ENCODE data around the gene RAD51B.
"Not testable (repeated sequence)": the region's sequence is repeated elsewhere in the genome, so short reads cannot be mapped to it uniquely, and the experiment has no call there.

The RAD51B gene

DNA sequence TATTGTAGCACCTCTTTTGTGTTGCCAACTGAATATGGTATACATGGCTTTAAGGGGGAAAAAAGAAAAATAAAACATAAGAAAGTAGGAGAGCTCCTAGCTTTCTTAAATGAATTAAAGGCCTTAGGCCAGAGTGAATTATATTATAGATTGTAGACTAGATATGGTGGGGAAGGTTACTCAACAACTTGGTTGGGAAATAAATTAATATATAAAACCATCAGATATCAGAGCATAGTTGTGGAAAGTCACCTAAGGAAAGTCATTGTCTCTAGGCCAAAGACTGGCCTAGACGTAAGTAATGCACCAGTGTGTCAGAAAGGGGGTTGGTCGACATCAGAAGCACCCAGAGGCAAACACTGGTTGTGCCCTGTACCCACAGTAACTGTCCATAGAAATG is 391.8 kb downstream of the RAD51B start:
- DNase-seq (ENCODE audit: low read depth), result peak; percentile 57
- Histone ChIP-seq H3K4me1 (ENCODE audit: control insufficient read depth, insufficient read depth, low read length) (peaks cover 48% of the 10 kb centered on the region), H3K9ac (ENCODE audit: low read length) (peak overlapping the region; percentile 47), H3K4me3 (ENCODE audit: low read length) (no peak overlapping the region), H3K9me3 (ENCODE audit: control insufficient read depth, low read length) (no peaks in the 10 kb centered on the region), H3K36me3 (ENCODE audit: control insufficient read depth, insufficient read depth, low read length, severe bottlenecking) (no peaks in the 10 kb centered on the region), H3K27me3 (replicated peaks; ENCODE audit: control insufficient read depth, insufficient read depth, low read length) (no peaks in the 10 kb centered on the region)

DNA sequence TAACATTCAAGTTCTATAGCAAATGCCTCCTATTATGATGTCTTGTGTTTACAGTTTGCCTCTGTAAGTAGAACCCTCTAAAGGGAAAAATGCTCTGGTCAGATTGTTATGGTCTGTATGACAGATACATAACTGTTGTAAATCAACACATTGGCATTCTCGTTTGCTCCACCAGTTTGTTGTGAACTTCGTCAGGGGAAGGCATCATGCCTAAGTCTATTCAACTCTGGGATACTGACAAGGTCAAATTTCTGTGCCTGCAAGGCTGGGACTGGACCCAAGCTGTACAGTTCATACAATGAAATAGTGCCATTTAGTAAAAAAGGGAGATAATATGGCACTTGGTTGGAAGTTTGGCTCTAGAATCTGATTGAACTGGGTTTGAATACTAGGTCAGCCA is 392.3 kb downstream of the RAD51B start:
- DNase-seq (ENCODE audit: low read depth), result no peak
- peaks cover 48% of the 10 kb centered on the region for H3K4me1 ChIP-seq (ENCODE audit: control insufficient read depth, insufficient read depth, low read length)
- H3K27me3 ChIP-seq (replicated peaks; ENCODE audit: control insufficient read depth, insufficient read depth, low read length), result no peaks in the 10 kb centered on the region
- H3K9me3 ChIP-seq (ENCODE audit: control insufficient read depth, low read length), result no peaks in the 10 kb centered on the region
- H3K36me3 ChIP-seq (ENCODE audit: control insufficient read depth, insufficient read depth, low read length, severe bottlenecking), result no peaks in the 10 kb centered on the region
- H3K4me3 ChIP-seq (ENCODE audit: low read length), result no peak overlapping the region
- H3K9ac ChIP-seq (ENCODE audit: low read length), result no peak overlapping the region

DNA sequence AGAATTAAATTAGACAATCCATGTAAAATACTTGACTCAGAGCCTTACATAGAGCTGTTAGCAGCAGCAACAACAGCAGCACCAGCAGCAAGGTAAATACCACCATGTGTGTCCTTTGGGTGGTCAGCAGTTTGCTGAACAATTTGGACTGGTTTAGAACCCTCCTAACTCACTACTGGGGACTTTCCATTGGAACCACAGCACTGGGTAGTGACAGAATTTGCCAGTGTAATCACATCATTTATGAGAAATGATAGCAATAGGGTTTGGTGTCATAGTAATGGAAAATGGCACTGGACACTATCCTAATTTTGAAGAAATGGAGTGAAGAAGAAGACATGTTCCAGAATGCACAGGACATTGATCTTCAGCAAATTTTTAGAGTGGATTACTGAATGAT is 392.8 kb downstream of the RAD51B start:
- peaks cover 46% of the 10 kb centered on the region for H3K4me1 ChIP-seq (ENCODE audit: control insufficient read depth, insufficient read depth, low read length)
- no peak overlapping the region for H3K4me3 ChIP-seq (ENCODE audit: low read length)
- H3K9ac ChIP-seq (ENCODE audit: low read length), result no peak overlapping the region
- H3K36me3 ChIP-seq (ENCODE audit: control insufficient read depth, insufficient read depth, low read length, severe bottlenecking), result no peaks in the 10 kb centered on the region
- H3K27me3 ChIP-seq (replicated peaks; ENCODE audit: control insufficient read depth, insufficient read depth, low read length), result no peaks in the 10 kb centered on the region
- no peaks in the 10 kb centered on the region for H3K9me3 ChIP-seq (ENCODE audit: control insufficient read depth, low read length)
- no peak for DNase-seq (ENCODE audit: low read depth)

DNA sequence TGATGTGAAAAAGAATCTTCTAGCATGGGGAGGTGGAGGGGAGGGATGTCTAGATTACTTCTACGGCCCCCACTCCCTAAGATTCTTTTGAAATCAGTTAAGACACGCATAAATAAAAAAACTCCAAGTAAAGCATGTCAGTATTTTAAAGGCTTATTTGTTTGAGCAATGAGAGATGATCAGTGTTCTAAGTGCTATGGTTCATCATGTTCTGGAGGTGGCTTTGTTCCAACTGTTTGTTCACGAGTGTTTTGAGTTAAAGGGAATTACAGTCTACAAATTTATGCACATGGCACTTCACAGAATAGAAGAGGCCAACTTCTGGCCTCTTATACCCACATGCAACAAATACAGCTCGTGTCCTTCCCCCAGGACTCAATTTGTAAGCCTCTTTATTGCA is 394.9 kb downstream of the RAD51B start:
- Histone ChIP-seq H3K9ac (ENCODE audit: low read length) (no peak overlapping the region), H3K9me3 (ENCODE audit: control insufficient read depth, low read length) (no peaks in the 10 kb centered on the region), H3K4me3 (ENCODE audit: low read length) (no peak overlapping the region), H3K36me3 (ENCODE audit: control insufficient read depth, insufficient read depth, low read length, severe bottlenecking) (no peaks in the 10 kb centered on the region), H3K4me1 (ENCODE audit: control insufficient read depth, insufficient read depth, low read length) (peaks cover 26% of the 10 kb centered on the region), H3K27me3 (replicated peaks; ENCODE audit: control insufficient read depth, insufficient read depth, low read length) (no peaks in the 10 kb centered on the region)
- no peak for DNase-seq (ENCODE audit: low read depth)

DNA sequence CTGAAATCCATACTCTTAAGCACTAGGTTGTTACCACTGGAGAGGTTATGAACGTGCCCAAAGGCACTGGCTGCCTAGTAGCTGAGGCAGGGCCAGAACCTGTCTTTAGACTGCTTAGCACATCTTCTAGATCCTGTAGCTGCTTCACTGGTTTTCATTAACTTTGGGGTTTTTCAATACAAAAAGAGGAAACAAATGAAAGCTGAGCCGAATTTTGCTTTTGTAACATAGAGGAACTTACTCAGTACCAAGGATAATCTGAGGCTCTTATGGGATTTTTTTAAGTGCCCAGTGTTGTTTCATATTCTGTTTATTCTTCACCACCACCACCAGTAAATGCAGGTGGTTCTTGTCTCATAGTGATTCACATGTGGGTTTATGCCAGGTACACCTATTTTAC is 396.1 kb downstream of the RAD51B start:
- Histone ChIP-seq H3K36me3 (ENCODE audit: control insufficient read depth, insufficient read depth, low read length, severe bottlenecking) (no peaks in the 10 kb centered on the region), H3K9me3 (ENCODE audit: control insufficient read depth, low read length) (no peaks in the 10 kb centered on the region), H3K27me3 (replicated peaks; ENCODE audit: control insufficient read depth, insufficient read depth, low read length) (no peaks in the 10 kb centered on the region), H3K4me1 (ENCODE audit: control insufficient read depth, insufficient read depth, low read length) (peaks cover 17% of the 10 kb centered on the region), H3K9ac (ENCODE audit: low read length) (no peak overlapping the region), H3K4me3 (ENCODE audit: low read length) (no peak overlapping the region)
- DNase-seq (ENCODE audit: low read depth), result no peak

DNA sequence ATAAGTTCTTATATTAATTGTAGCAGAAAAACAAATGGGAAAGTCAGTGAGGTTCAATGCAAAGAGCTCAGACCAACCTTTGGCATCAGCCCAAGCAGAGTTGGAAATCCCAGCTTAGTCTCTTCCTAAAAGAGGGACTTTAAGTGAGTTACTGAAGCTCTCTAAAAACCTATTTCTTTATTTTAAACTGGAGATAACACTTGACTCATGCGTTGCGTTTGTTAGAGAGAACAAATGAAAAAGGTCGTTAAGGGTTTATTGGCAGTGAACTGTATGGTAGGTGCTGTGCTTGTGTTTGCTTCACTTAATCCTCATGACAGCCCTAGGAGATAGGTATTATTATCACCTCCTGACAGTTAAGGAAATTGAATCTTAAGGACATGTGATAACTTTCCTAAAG is 396.5 kb downstream of the RAD51B start:
- Histone ChIP-seq H3K27me3 (replicated peaks; ENCODE audit: control insufficient read depth, insufficient read depth, low read length) (no peaks in the 10 kb centered on the region), H3K4me1 (ENCODE audit: control insufficient read depth, insufficient read depth, low read length) (peaks cover 12% of the 10 kb centered on the region), H3K9me3 (ENCODE audit: control insufficient read depth, low read length) (no peaks in the 10 kb centered on the region), H3K36me3 (ENCODE audit: control insufficient read depth, insufficient read depth, low read length, severe bottlenecking) (no peaks in the 10 kb centered on the region), H3K9ac (ENCODE audit: low read length) (no peak overlapping the region), H3K4me3 (ENCODE audit: low read length) (no peak overlapping the region)
- DNase-seq (ENCODE audit: low read depth), result no peak

DNA sequence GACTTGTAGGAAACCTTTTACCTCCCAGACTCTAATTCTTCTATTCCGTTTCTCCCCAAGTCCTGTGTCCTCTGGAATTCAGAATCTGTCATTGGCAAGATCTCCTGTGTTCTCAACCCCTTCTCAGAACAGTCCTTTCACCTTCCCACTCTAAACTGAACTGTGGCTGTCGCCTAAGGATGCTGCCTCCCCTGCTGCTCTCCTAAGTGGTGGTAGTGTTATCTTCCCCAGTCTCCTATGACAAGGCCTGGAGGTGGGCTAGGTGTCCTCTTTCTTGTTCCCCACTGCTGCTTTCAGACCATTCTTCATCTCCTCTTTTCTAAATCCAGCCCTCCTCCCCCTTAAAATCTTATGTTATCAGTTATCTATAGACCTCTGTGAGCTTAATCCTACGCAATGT is 397.4 kb downstream of the RAD51B start:
- no peak for DNase-seq (ENCODE audit: low read depth)

DNA sequence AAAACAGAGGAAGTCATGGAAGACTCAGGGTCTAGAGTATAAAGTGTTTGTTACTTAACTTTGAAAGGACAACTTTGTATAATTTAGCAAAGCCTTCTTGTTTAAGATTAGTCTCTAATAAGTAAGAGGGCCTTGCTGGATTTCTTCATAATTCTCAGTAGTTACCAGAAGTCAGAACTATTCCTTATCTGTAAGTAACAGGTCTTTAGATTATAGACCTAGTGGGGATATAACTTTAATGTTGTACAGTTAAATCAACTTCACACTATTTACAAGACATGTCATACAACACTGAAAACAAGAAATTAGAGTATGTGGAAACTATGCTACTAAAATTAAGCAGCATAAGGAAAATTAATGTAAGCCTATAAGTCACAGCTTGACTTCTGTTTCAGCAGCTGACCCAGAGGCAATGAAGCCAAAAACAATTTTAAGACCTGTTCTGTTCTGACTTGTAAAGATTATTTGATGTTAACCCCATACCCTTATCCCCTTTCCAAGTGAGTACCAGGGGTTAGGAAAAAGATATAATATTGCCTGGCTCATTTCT is 398.3 kb downstream of the RAD51B start:
- no peaks in the 10 kb centered on the region for H3K9me3 ChIP-seq (ENCODE audit: control insufficient read depth, low read length)
- no peak for DNase-seq (ENCODE audit: low read depth)
- H3K4me3 ChIP-seq (ENCODE audit: low read length), result no peak overlapping the region
- peaks cover 2% of the 10 kb centered on the region for H3K4me1 ChIP-seq (ENCODE audit: control insufficient read depth, insufficient read depth, low read length)
- no peaks in the 10 kb centered on the region for H3K36me3 ChIP-seq (ENCODE audit: control insufficient read depth, insufficient read depth, low read length, severe bottlenecking)
- H3K9ac ChIP-seq (ENCODE audit: low read length), result no peak overlapping the region
- no peaks in the 10 kb centered on the region for H3K27me3 ChIP-seq (replicated peaks; ENCODE audit: control insufficient read depth, insufficient read depth, low read length)

More for the DNA sequence above, 397.4 kb downstream of the RAD51B start:
- Histone ChIP-seq H3K9me3 (ENCODE audit: control insufficient read depth, low read length) (no peaks in the 10 kb centered on the region), H3K27me3 (replicated peaks; ENCODE audit: control insufficient read depth, insufficient read depth, low read length) (no peaks in the 10 kb centered on the region), H3K9ac (ENCODE audit: low read length) (no peak overlapping the region), H3K4me1 (ENCODE audit: control insufficient read depth, insufficient read depth, low read length) (peaks cover 5% of the 10 kb centered on the region), H3K4me3 (ENCODE audit: low read length) (no peak overlapping the region), H3K36me3 (ENCODE audit: control insufficient read depth, insufficient read depth, low read length, severe bottlenecking) (no peaks in the 10 kb centered on the region)

DNA sequence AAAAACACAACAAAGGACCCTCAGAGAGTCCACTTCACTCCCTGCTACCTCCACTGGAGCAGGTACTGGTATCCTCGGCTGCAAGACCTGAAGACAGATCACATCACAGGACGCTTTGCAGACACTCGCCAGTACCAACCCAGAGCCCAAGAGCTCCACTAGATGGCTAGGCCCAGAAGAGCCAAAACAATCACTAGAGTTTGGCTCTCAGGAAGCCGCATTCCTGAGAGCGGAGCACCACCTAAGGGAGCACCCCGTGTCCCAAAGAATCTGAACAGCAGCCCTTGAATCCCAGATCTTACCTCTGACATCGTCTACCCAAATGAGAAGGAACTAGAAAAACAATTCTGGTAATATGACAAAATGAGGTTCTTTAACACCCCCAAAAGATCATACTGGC is 399.8 kb downstream of the RAD51B start:
- no peak overlapping the region for H3K4me3 ChIP-seq (ENCODE audit: low read length)
- H3K27me3 ChIP-seq (replicated peaks; ENCODE audit: control insufficient read depth, insufficient read depth, low read length), result no peaks in the 10 kb centered on the region
- H3K36me3 ChIP-seq (ENCODE audit: control insufficient read depth, insufficient read depth, low read length, severe bottlenecking), result no peaks in the 10 kb centered on the region
- no peak overlapping the region for H3K9ac ChIP-seq (ENCODE audit: low read length)
- H3K9me3 ChIP-seq (ENCODE audit: control insufficient read depth, low read length), result no peaks in the 10 kb centered on the region
- H3K4me1 ChIP-seq (ENCODE audit: control insufficient read depth, insufficient read depth, low read length), result peaks cover 10% of the 10 kb centered on the region
- DNase-seq (ENCODE audit: low read depth), result no peak

DNA sequence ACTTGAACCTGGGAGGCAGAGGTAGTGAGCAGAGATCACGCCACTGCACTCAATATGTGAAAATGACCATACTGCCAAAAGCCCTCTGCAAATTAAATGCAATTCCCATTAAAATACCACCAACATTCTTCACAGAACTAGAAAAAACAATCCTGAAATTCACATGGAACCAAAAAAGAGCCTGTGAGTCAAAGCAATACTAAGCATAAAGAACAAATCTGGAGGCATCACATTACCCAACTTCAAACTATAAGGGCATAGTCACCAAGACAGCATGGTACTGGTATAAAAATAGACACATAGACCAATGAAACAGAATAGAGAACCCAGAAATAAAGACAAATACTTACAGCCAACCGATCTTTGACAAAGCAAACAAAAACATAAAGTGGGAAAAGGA is 401.5 kb downstream of the RAD51B start:
- H3K27me3 ChIP-seq (replicated peaks; ENCODE audit: control insufficient read depth, insufficient read depth, low read length); H3K9me3 ChIP-seq (ENCODE audit: control insufficient read depth, low read length); H3K9ac ChIP-seq (ENCODE audit: low read length); H3K36me3 ChIP-seq (ENCODE audit: control insufficient read depth, insufficient read depth, low read length, severe bottlenecking); H3K4me1 ChIP-seq (ENCODE audit: control insufficient read depth, insufficient read depth, low read length); H3K4me3 ChIP-seq (ENCODE audit: low read length): not testable (repeated sequence)
- peak; percentile 16 for DNase-seq (ENCODE audit: low read depth)

DNA sequence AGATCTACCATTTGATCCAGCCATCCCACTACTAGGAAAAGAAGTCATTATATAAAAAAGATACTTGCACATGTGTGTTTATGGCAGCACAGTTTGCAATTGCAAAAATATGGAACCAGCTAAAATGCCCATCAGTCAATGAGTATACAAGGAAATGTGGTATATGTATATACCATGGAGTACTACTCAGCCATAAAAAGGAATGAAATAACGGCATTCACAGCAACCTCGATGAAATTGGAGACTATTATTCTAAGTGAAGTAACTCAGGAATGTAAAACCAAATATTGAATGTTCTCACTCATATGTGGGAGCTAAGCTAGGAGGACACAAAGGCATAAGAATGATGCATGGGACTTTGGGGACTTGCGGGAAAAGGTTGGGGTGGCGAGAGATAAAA is 402.6 kb downstream of the RAD51B start:
- Histone ChIP-seq H3K36me3 (ENCODE audit: control insufficient read depth, insufficient read depth, low read length, severe bottlenecking) (no peaks in the 10 kb centered on the region), H3K27me3 (replicated peaks; ENCODE audit: control insufficient read depth, insufficient read depth, low read length) (no peaks in the 10 kb centered on the region), H3K4me1 (ENCODE audit: control insufficient read depth, insufficient read depth, low read length) (peaks cover 7% of the 10 kb centered on the region), H3K9me3 (ENCODE audit: control insufficient read depth, low read length) (no peaks in the 10 kb centered on the region), H3K4me3 (ENCODE audit: low read length) (no peak overlapping the region), H3K9ac (ENCODE audit: low read length) (no peak overlapping the region)
- no peak for DNase-seq (ENCODE audit: low read depth)

DNA sequence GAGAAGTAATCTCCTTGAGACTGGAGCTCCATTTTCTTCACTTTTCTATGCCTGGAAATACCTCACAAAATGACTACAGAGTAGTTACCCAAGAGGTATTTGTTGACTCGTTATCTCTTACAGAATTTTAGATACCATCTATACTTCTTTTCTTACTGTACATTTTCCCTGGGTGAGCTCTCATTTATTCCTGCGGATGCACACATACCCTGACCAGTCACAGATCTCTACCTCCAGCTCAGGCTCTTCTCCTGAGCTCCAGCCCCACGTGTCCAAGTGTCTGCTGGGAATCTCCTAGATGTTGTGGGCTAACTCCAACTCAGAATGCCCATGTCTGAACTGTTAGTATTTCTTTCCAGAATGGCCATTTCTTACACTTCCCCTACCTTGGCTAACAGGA is 403.1 kb downstream of the RAD51B start:
- Histone ChIP-seq H3K9ac (ENCODE audit: low read length) (no peak overlapping the region), H3K4me3 (ENCODE audit: low read length) (no peak overlapping the region), H3K9me3 (ENCODE audit: control insufficient read depth, low read length) (no peaks in the 10 kb centered on the region), H3K27me3 (replicated peaks; ENCODE audit: control insufficient read depth, insufficient read depth, low read length) (no peaks in the 10 kb centered on the region), H3K36me3 (ENCODE audit: control insufficient read depth, insufficient read depth, low read length, severe bottlenecking) (no peaks in the 10 kb centered on the region), H3K4me1 (ENCODE audit: control insufficient read depth, insufficient read depth, low read length) (peaks cover 7% of the 10 kb centered on the region)
- no peak for DNase-seq (ENCODE audit: low read depth)
